B cell (primary cell): ENCODE results near the gene RBM26. TPM values are rescaled to one million over a fixed set of nuclear protein-coding genes. Genes with fewer than 3 reads are reported as not detected.

Source experiments
- ATAC-seq: fragments of 200-7000 bp; cut with Tn5 transposase; one replicate; pipeline ENCODE4 v1.10.0; 2021; ENCODE audit warnings: low read depth, mild to moderate bottlenecking, moderate number of reproducible peaks, moderate library complexity
- CTCF ChIA-PET: fragments of 350-600 bp; sonication (Branson Sonifier 250); formaldehyde crosslinking; loops from one replicate; lab custom pipeline; 2021; ENCODE audit warnings: antibody characterized with exemption, inconsistent platforms; lab: Charles Lee
- POLR2A ChIA-PET: fragments of 350-600 bp; sonication (Branson Sonifier 250); formaldehyde crosslinking; loops from one replicate; lab custom pipeline; 2021; ENCODE audit warnings: antibody characterized with exemption; lab: Charles Lee
- DNase-seq: peaks from one replicate; pipeline ENCODE4 v3.0.0; 2013
- H2AFZ ChIP-seq: 2 replicates; pipeline ENCODE4 v1.6.1; 2012; ENCODE audit warnings: mild to moderate bottlenecking, low read depth, low read length; ENCODE audit not compliant: insufficient read depth, poor library complexity, severe bottlenecking
- H3K27ac ChIP-seq, 2 donors: 1 replicate in 1 of 2; 2 replicates in 1 of 2; pipeline ENCODE4 v1.5.1; 2012 to 2013; ENCODE audit warnings: low read length in 2 of 2, mild to moderate bottlenecking in 2 of 2, moderate library complexity in 1 of 2
- H3K27me3 ChIP-seq, 4 experiments: fragments of 200-600 bp in 1 of 4; sonication (generic) in 1 of 4; replicated peaks in 1 of 4; 1 replicate in 2 of 4; 2 replicates in 2 of 4; pipeline versions ENCODE4 v1.6.1 to v1.7.0; 2013 to 2016; ENCODE audit warnings: low read length in 3 of 4, mild to moderate bottlenecking in 2 of 4, mixed read lengths in 1 of 4, moderate library complexity in 1 of 4; ENCODE audit not compliant: insufficient read depth in 4 of 4, control insufficient read depth in 3 of 4; ENCODE audit errors: control extremely low read depth in 1 of 4
- H3K36me3 ChIP-seq, 2 experiments: replicated peaks in 1 of 2; 1 replicate in 1 of 2; 2 replicates in 1 of 2; pipeline versions ENCODE4 v1.6.1 to v1.7.1; 2013; ENCODE audit warnings: low read length in 1 of 2; ENCODE audit not compliant: insufficient read depth in 2 of 2, control insufficient read depth in 1 of 2; ENCODE audit errors: control extremely low read depth in 1 of 2, extremely low read depth in 1 of 2
- H3K4me1 ChIP-seq, 2 donors: fragments of 200-600 bp in 1 of 2; sonication (generic) in 1 of 2; 1 replicate in 1 of 2; 2 replicates in 1 of 2; pipeline versions ENCODE4 v1.5.1 to v1.6.1; 2013 to 2017; ENCODE audit warnings: low read length in 2 of 2; ENCODE audit not compliant: control insufficient read depth in 2 of 2, insufficient read depth in 2 of 2
- H3K4me2 ChIP-seq: replicated peaks from 2 replicates; pipeline ENCODE3; 2012; ENCODE audit warnings: mild to moderate bottlenecking, low read depth, low read length; ENCODE audit not compliant: poor library complexity, severe bottlenecking
- H3K4me3 ChIP-seq, 5 experiments: fragments of 200-600 bp in 1 of 5; sonication (generic) in 1 of 5; 1 replicate in 3 of 5; 2 replicates in 2 of 5; pipeline versions ENCODE4 v1.5.1 to v1.7.0; 2011 to 2016; ENCODE audit warnings: low read length in 4 of 5, mild to moderate bottlenecking in 4 of 5, low read depth in 2 of 5, control low read depth in 1 of 5, moderate library complexity in 1 of 5; ENCODE audit not compliant: insufficient read depth in 1 of 5; ENCODE audit errors: control extremely low read depth in 1 of 5, extremely low read depth in 1 of 5
- H3K79me2 ChIP-seq: fragments of 200-600 bp; sonication (generic); one replicate; pipeline ENCODE4 v1.6.0; 2016; ENCODE audit warnings: low read length; ENCODE audit not compliant: control insufficient read depth, insufficient read depth
- H3K9ac ChIP-seq: fragments of 200-600 bp; sonication (generic); 2 replicates; pipeline ENCODE4 v1.6.1; 2017; ENCODE audit warnings: mild to moderate bottlenecking, low read length, moderate library complexity
- H3K9me3 ChIP-seq, 3 donors: one replicate each; pipeline versions ENCODE4 v1.6.1 to v1.7.1; 2013; ENCODE audit warnings: low read length in 2 of 3; ENCODE audit not compliant: control insufficient read depth in 2 of 3, insufficient read depth in 1 of 3; ENCODE audit errors: control extremely low read depth in 1 of 3
- H4K20me1 ChIP-seq: 2 replicates; pipeline ENCODE4 v1.6.0; 2012; ENCODE audit warnings: mild to moderate bottlenecking, low read length; ENCODE audit not compliant: insufficient read depth, control insufficient read depth, poor library complexity, severe bottlenecking
- H3K27ac Mint-ChIP-seq: one replicate; pipeline ENCODE4 v1.8.0; 2021; ENCODE audit warnings: mixed read lengths
- H3K27me3 Mint-ChIP-seq: one replicate; pipeline ENCODE4 v1.8.0; 2021; ENCODE audit warnings: mixed read lengths
- H3K4me1 Mint-ChIP-seq: one replicate; pipeline ENCODE4 v1.8.0; 2021; ENCODE audit warnings: mixed read lengths
- H3K4me3 Mint-ChIP-seq: one replicate; pipeline ENCODE4 v1.8.0; 2021; ENCODE audit warnings: mixed read lengths
- H3K9me3 Mint-ChIP-seq: one replicate; pipeline ENCODE4 v1.8.0; 2022; ENCODE audit warnings: mixed read lengths; ENCODE audit not compliant: insufficient read depth
- CTCF ChIP-seq: fragments of 200-600 bp; IDR thresholded peaks from one replicate; pipeline ENCODE4 v1.8.0; 2022; ENCODE audit warnings: antibody characterized with exemption, mild to moderate bottlenecking
- EZH2 ChIP-seq: IDR thresholded peaks from 2 replicates; pipeline ENCODE4 v1.6.1; 2012; ENCODE audit warnings: borderline replicate concordance, low read depth, mild to moderate bottlenecking, moderate library complexity, low read length; ENCODE audit not compliant: insufficient read depth, poor library complexity, severe bottlenecking
- WGBS: methylation state at CpG from one replicate; pipeline ENCODE4 v1.1.5; 2013; ENCODE audit warnings: missing lambda C conversion rate; ENCODE audit not compliant: insufficient coverage; 5-methylcytosine and 5-hydroxymethylcytosine counted together
- intact Hi-C: fragments of 100-400 bp; cut with micrococcal nuclease; formaldehyde crosslinking; loops from one replicate; pipeline ENCODE4 v1.10.0; 2022
- polyA plus RNA-seq: library from polyadenylated mRNA; depleted of rRNA; stranded (reverse); fragments of >200 nt; gene quantifications from 2 replicates; pipeline ENCODE4 v1.2.3, GENCODE V29; 2012
- total RNA-seq, 2 donors: library from RNA; stranded (reverse); fragments of 120-200 nt in 1 of 2; gene quantifications; 1 replicate in 1 of 2; 2 replicates in 1 of 2; pipeline versions ENCODE4 v1.2.3 to v1.2.4, GENCODE V29; 2013 to 2022

The RBM26 gene
- total and polyA plus RNA-seq, 2 donors (not counting 1 experiment from before 2014, with no cell fraction given): 34.5 to 159 TPM

GRCh38 chr13:79432992-79433391, 26.9 kb upstream of the RBM26 start:
- H3K36me3 ChIP-seq: no peaks in the 10 kb centered on the region
- Mint-ChIP-seq H3K27me3 (no peaks in the 10 kb centered on the region), H3K4me3 (no peak overlapping the region), H3K4me1 (peaks cover 1% of the 10 kb centered on the region), H3K9me3 (no peaks in the 10 kb centered on the region), H3K27ac (no peak overlapping the region)
- H3K4me3 ChIP-seq: no peak overlapping the region
- no peak overlapping the region for H2AFZ ChIP-seq
- intact Hi-C loops: no loop called here
- H3K9me3 ChIP-seq: no peaks in the 10 kb centered on the region
- ChIA-PET CTCF (interaction anchor here (1.1 kb wide), 1 partner anchor 9 kb away, joined by 8 read pairs; no protein-coding TSS in a partner anchor), POLR2A (no interaction called here)
- no peaks in the 10 kb centered on the region for H3K27me3 ChIP-seq
- 90% methylated on average over 11 of the region's 11 CpGs for WGBS
- no peaks in the 10 kb centered on the region for H3K4me1 ChIP-seq
- H4K20me1 ChIP-seq: no peaks in the 10 kb centered on the region
- no peak overlapping the region for H3K27ac ChIP-seq
- TF ChIP-seq EZH2 (no peak), CTCF (no peak)
- DNase-seq (no peak), ATAC-seq (no peak)
- no peak overlapping the region for H3K9ac ChIP-seq
- H3K4me2 ChIP-seq: no peak overlapping the region
- no peaks in the 10 kb centered on the region for H3K79me2 ChIP-seq

GRCh38 chr13:79432086-79432485, 26.0 kb upstream of the RBM26 start:
- DNase-seq: no peak
- no peaks in the 10 kb centered on the region for H3K79me2 ChIP-seq

More at GRCh38 chr13:79432086-79432485, 26.0 kb upstream of the RBM26 start:
- ChIA-PET POLR2A (no interaction called here), CTCF (no interaction called here)
- H3K27ac ChIP-seq: no peak overlapping the region
- Mint-ChIP-seq H3K4me1 (peaks cover 1% of the 10 kb centered on the region), H3K27me3 (no peaks in the 10 kb centered on the region), H3K27ac (no peak overlapping the region), H3K4me3 (no peak overlapping the region), H3K9me3 (no peaks in the 10 kb centered on the region)
- no peak for TF ChIP-seq EZH2
- TF ChIP-seq CTCF: no peak
- H3K4me1 ChIP-seq: no peaks in the 10 kb centered on the region
- H3K36me3 ChIP-seq: no peaks in the 10 kb centered on the region
- H3K27me3 ChIP-seq: no peaks in the 10 kb centered on the region
- H2AFZ ChIP-seq: no peak overlapping the region
- H3K9me3 ChIP-seq: no peaks in the 10 kb centered on the region
- 94% methylated on average over 6 of the region's 6 CpGs for WGBS
- no peak overlapping the region for H3K9ac ChIP-seq
- no peak for ATAC-seq
- intact Hi-C loops: no loop called here
- H3K4me2 ChIP-seq: no peak overlapping the region
- no peaks in the 10 kb centered on the region for H4K20me1 ChIP-seq
- H3K4me3 ChIP-seq: no peak overlapping the region
